Muscle layer of colon (tissue), 2 donors: Measurements from ENCODE around the gene KLK4.

Experiments used
- H3K27ac ChIP-seq: one replicate; pipeline ENCODE4 v1.7.0; 2013; ENCODE audit warnings: low read depth, mild to moderate bottlenecking, low read length, moderate library complexity
- H3K27me3 ChIP-seq, 2 donors: one replicate each; pipeline ENCODE4 v1.7.0; 2013; ENCODE audit warnings: low read length in 2 of 2, mild to moderate bottlenecking in 2 of 2; ENCODE audit not compliant: insufficient read depth in 2 of 2, control insufficient read depth in 1 of 2
- H3K36me3 ChIP-seq: one replicate; pipeline ENCODE4 v1.7.0; 2013; ENCODE audit warnings: mild to moderate bottlenecking, low read length; ENCODE audit not compliant: insufficient read depth
- H3K4me1 ChIP-seq: one replicate; pipeline ENCODE4 v1.7.0; 2013; ENCODE audit warnings: mild to moderate bottlenecking, low read length; ENCODE audit not compliant: insufficient read depth
- H3K4me3 ChIP-seq, 2 donors: one replicate each; pipeline ENCODE4 v1.7.0; 2013; ENCODE audit warnings: low read length in 2 of 2, low read depth in 1 of 2, mild to moderate bottlenecking in 1 of 2, moderate library complexity in 1 of 2
- H3K9ac ChIP-seq: one replicate; pipeline ENCODE4 v1.7.0; 2013; ENCODE audit warnings: low read length
- H3K9me3 ChIP-seq: one replicate; pipeline ENCODE4 v1.7.0; 2013; ENCODE audit warnings: mild to moderate bottlenecking, low read length
- donor health status: abdominal sarcoma.
- donor health status: Adenocarcinoma of cecum.

The KLK4 gene

DNA sequence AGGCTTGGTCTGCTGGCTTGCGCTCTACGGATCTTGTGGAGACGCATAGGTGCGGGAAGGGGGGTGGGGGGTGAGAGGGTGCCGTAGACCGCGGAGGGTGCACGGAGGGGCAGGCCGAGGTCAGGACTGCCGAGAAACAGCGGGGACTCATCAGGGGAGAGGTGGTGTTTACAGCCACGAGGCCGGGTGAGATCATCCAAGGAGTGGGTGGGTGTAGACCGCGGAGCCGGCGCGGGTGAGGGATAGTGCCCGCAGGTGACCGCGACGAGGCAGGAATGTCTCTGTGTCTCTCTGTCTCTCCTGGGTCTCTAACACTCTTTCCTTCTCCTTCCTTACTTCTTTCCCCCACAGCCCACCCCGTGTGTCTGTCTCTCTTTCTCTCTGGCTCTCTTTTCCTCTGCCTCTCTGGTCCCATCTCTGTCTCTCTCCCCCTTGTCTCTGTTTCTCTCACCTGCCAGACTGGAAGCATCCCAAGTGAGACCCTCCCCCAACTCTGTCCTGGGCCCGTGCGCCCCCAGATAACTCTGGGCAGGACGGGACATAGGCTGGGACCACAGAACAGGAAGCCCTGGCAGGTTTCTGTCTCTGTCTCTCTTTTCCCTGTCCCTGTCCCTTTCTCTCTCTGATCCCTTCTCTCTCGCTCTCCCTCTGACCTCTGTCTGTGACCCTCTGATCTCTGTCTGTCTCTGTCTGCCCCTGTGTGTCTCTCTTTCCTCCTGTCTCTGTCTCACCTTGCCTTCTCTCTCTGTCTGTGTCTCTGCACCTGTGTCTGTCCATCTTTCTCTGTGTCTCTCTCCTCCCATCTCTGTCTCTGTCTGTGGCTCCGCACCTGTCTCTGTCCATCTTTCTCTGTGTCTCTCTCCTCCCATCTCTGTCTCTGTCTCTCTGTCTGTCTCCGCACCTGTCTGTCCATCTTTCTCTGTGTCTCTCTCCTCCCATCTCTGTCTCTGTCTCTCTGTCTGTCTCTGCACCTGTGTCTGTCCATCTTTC, 1.8 kb upstream of the KLK4 start:
- no peak overlapping the region for H3K9ac ChIP-seq
- H3K9me3 ChIP-seq: no peaks in the 10 kb centered on the region
- H3K27me3 ChIP-seq: peaks cover 29 to 39% of the 10 kb centered on the region in 2 donors
- no peaks in the 10 kb centered on the region for H3K4me1 ChIP-seq
- no peak overlapping the region for H3K4me3 ChIP-seq
- H3K36me3 ChIP-seq: no peaks in the 10 kb centered on the region
- no peak overlapping the region for H3K27ac ChIP-seq

- Histone ChIP-seq H3K4me3 (no peak overlapping the region), H3K9me3 (no peaks in the 10 kb centered on the region), H3K4me1 (no peaks in the 10 kb centered on the region), H3K27ac (no peak overlapping the region), H3K9ac (no peak overlapping the region), H3K27me3 (peaks cover 37 to 42% of the 10 kb centered on the region in 2 donors), H3K36me3 (no peaks in the 10 kb centered on the region)
These were observed 956 bp upstream of the KLK4 start for GRCh38 chr19:50912102-50912599.

DNA sequence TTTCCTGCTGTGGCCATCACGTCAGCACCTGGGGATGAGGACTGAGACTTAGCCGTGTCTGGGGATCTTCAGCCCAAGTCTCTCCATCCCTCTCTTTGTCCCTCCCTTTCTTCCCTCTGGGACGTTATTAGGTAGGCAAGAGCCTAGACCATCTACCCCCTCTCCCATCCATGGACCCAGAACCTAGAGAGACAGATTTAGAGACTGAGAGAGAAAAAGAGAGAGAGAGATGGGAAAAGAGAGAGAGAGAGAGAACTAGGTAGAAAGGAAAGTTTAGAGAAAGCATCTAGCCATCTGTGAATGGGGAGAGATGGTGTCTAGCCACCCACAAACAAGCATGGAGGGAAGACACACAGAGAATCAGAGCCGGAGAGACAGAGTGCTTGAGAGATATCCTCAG, 473 bp downstream of the KLK4 start:
- Histone ChIP-seq H3K4me3 (no peak overlapping the region), H3K9ac (no peak overlapping the region), H3K27me3 (peaks cover 42 to 44% of the 10 kb centered on the region in 2 donors), H3K27ac (no peak overlapping the region), H3K36me3 (no peaks in the 10 kb centered on the region), H3K4me1 (no peaks in the 10 kb centered on the region), H3K9me3 (no peaks in the 10 kb centered on the region)

- Histone ChIP-seq H3K27me3 (peaks cover 42 to 44% of the 10 kb centered on the region in 2 donors), H3K9me3 (no peaks in the 10 kb centered on the region), H3K27ac (no peak overlapping the region), H3K4me3 (no peak overlapping the region), H3K36me3 (no peaks in the 10 kb centered on the region), H3K4me1 (no peaks in the 10 kb centered on the region), H3K9ac (no peak overlapping the region)
These were observed 1.7 kb downstream of the KLK4 start for GRCh38 chr19:50909240-50910070.

GRCh38 chr19:50908336-50908735, 2.9 kb downstream of the KLK4 start:
- Histone ChIP-seq H3K4me3 (no peak overlapping the region), H3K9me3 (no peaks in the 10 kb centered on the region), H3K4me1 (no peaks in the 10 kb centered on the region), H3K27ac (no peak overlapping the region), H3K9ac (no peak overlapping the region), H3K36me3 (no peaks in the 10 kb centered on the region), H3K27me3 (peaks cover 42 to 44% of the 10 kb centered on the region in 2 donors)

GRCh38 chr19:50906217-50906616, 5.0 kb downstream of the KLK4 start:
- Histone ChIP-seq H3K36me3 (no peaks in the 10 kb centered on the region), H3K4me1 (no peaks in the 10 kb centered on the region), H3K9ac (no peak overlapping the region), H3K27ac (no peak overlapping the region), H3K4me3 (no peak overlapping the region), H3K27me3 (peaks cover 35 to 42% of the 10 kb centered on the region in 2 donors), H3K9me3 (no peaks in the 10 kb centered on the region)

DNA sequence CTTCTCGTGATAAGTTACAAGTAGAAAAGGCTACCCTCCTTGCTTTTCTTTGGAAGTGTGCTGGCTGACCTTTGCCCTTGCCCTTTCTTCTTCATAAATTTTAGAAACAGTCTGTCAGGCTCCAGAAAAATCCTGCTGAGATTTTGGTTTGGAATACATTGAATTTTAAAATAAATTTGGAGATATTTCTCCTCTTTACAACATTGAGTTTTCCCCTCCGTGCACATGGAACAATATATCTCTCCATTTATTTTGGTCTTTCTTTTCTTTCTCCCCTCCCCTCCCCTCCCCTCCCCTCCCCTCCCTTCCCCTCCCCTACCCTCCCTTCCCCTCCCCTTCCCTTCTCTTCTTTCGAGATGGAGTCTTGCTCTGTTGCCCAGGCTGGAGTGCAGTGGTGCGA, 8.6 kb downstream of the KLK4 start:
- no peaks in the 10 kb centered on the region for H3K9me3 ChIP-seq
- H3K36me3 ChIP-seq: no peaks in the 10 kb centered on the region
- no peak overlapping the region for H3K4me3 ChIP-seq
- peaks cover 10 to 14% of the 10 kb centered on the region in 2 donors for H3K27me3 ChIP-seq
- no peak overlapping the region for H3K27ac ChIP-seq
- no peaks in the 10 kb centered on the region for H3K4me1 ChIP-seq
- H3K9ac ChIP-seq: no peak overlapping the region

DNA sequence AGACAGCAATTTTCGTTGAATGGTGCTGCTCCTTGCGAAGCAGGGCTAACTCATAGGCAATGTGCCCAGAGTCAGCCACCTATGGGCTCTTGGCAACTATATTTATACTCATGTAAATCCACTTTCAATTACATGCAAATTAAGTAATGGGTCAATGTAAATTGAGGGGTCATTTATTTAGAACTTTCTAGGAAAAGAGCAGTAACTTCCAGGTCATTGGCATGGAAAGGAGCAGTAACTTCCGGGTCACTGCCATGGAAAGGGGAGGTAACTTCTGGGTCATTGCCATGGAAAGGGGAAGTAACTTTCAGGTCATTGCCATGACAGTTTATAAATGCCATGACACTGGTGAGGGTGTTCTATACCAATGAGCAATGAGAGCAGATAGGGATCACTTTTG, 11.6 kb downstream of the KLK4 start:
- Histone ChIP-seq H3K27ac (no peak overlapping the region), H3K27me3 (peaks cover 0 to 13% of the 10 kb centered on the region in 2 donors), H3K9ac (no peak overlapping the region), H3K4me1 (peaks cover 9% of the 10 kb centered on the region), H3K4me3 (no peak overlapping the region), H3K36me3 (no peaks in the 10 kb centered on the region), H3K9me3 (no peaks in the 10 kb centered on the region)

- H3K9me3 ChIP-seq: no peaks in the 10 kb centered on the region
- peaks cover 0 to 13% of the 10 kb centered on the region in 2 donors for H3K27me3 ChIP-seq
- no peak overlapping the region for H3K27ac ChIP-seq
- H3K9ac ChIP-seq: no peak overlapping the region
- H3K36me3 ChIP-seq: no peaks in the 10 kb centered on the region
- H3K4me1 ChIP-seq: peaks cover 10% of the 10 kb centered on the region
- H3K4me3 ChIP-seq: no peak overlapping the region
These were observed 13.2 kb downstream of the KLK4 start for GRCh38 chr19:50898018-50898417.

- H3K36me3 ChIP-seq: no peaks in the 10 kb centered on the region
- no peak overlapping the region for H3K9ac ChIP-seq
- H3K4me3 ChIP-seq: no peak overlapping the region
- no peaks in the 10 kb centered on the region for H3K9me3 ChIP-seq
- H3K4me1 ChIP-seq: peaks cover 10% of the 10 kb centered on the region
- H3K27me3 ChIP-seq: peaks cover 0 to 13% of the 10 kb centered on the region in 2 donors
- no peak overlapping the region for H3K27ac ChIP-seq
These were observed 13.6 kb downstream of the KLK4 start for GRCh38 chr19:50897612-50898011.

- H3K4me3 ChIP-seq: no peak overlapping the region
- no peak overlapping the region for H3K27ac ChIP-seq
- no peaks in the 10 kb centered on the region for H3K36me3 ChIP-seq
- H3K27me3 ChIP-seq: peaks cover 0 to 13% of the 10 kb centered on the region in 2 donors
- H3K9me3 ChIP-seq: no peaks in the 10 kb centered on the region
- peaks cover 10% of the 10 kb centered on the region for H3K4me1 ChIP-seq
- H3K9ac ChIP-seq: no peak overlapping the region
These were observed 14.0 kb downstream of the KLK4 start for GRCh38 chr19:50897191-50897607.
